Small intestine (tissue), 7 donors: ENCODE results near the gene GTPBP1. TPM values are rescaled to one million over a fixed set of nuclear protein-coding genes. Genes with fewer than 3 reads are reported as not detected.

Experiments used
- DNase-seq, 2 donors: peaks; one replicate each; pipeline versions ENCODE4 v3.0.0 to v3.0.0-alpha.2; 2013
- FAIRE-seq: peaks from 2 replicates; lab custom pipeline; 2012; peaks lifted over from hg19 to GRCh38; lab: Jason Lieb, UNC
- H3K27ac ChIP-seq, 3 donors: one replicate each; pipeline ENCODE4 v1.5.1; 2013; ENCODE audit warnings: low read length in 2 of 3, mild to moderate bottlenecking in 2 of 3, control low read depth in 1 of 3, inconsistent platforms in 1 of 3, low read depth in 1 of 3, moderate library complexity in 1 of 3
- H3K27me3 ChIP-seq, 3 donors: one replicate each; pipeline ENCODE4 v1.6.1; 2013; ENCODE audit warnings: low read length in 3 of 3, inconsistent platforms in 1 of 3; ENCODE audit not compliant: control insufficient read depth in 3 of 3, insufficient read depth in 3 of 3
- H3K36me3 ChIP-seq, 3 donors: one replicate each; pipeline ENCODE4 v1.6.1; 2013; ENCODE audit warnings: low read length in 3 of 3, inconsistent platforms in 1 of 3, low read depth in 1 of 3, mild to moderate bottlenecking in 1 of 3, moderate library complexity in 1 of 3; ENCODE audit not compliant: control insufficient read depth in 3 of 3, insufficient read depth in 2 of 3
- H3K4me1 ChIP-seq, 3 donors: one replicate each; pipeline ENCODE4 v1.6.1; 2013; ENCODE audit warnings: low read length in 2 of 3, inconsistent platforms in 1 of 3, low read depth in 1 of 3, mild to moderate bottlenecking in 1 of 3, moderate library complexity in 1 of 3; ENCODE audit not compliant: control insufficient read depth in 3 of 3, insufficient read depth in 2 of 3
- H3K4me3 ChIP-seq, 3 donors: one replicate each; pipeline ENCODE4 v1.5.1; 2013; ENCODE audit warnings: low read length in 3 of 3, control low read depth in 1 of 3, inconsistent platforms in 1 of 3, low read depth in 1 of 3, mild to moderate bottlenecking in 1 of 3, moderate library complexity in 1 of 3
- H3K9me3 ChIP-seq, 2 donors: one replicate each; pipeline ENCODE4 v1.6.1; 2013; ENCODE audit warnings: low read depth in 1 of 2, low read length in 1 of 2; ENCODE audit not compliant: control insufficient read depth in 2 of 2, insufficient read depth in 1 of 2
- WGBS, 3 donors: extraction: QIAGEN DNeasy Blood & Tissue Kit; methylation state at CpG; one replicate each; pipeline ENCODE4 v1.1.7; 2013; 5-methylcytosine and 5-hydroxymethylcytosine counted together
- polyA plus RNA-seq, 4 donors: library from polyadenylated mRNA; stranded (reverse) in 3 of 4; unstranded in 1 of 4; fragments of 200-250 nt in 3 of 4; fragments of 120-200 nt in 1 of 4; gene quantifications; one replicate each; pipeline versions ENCODE4 v1.2.1 to v1.2.3, GENCODE V29; 2013
- donor health status: healthy with polysubstance abuse.
- donor health status: control.
- donor health status: control.
- donor health status: Bipolar disorder and iron deficiency.
- donor health status: healthy.

GTPBP1 gene
- polyA plus RNA-seq, 4 donors = 13.0 to 60.5 (median 24.0) TPM

DNA sequence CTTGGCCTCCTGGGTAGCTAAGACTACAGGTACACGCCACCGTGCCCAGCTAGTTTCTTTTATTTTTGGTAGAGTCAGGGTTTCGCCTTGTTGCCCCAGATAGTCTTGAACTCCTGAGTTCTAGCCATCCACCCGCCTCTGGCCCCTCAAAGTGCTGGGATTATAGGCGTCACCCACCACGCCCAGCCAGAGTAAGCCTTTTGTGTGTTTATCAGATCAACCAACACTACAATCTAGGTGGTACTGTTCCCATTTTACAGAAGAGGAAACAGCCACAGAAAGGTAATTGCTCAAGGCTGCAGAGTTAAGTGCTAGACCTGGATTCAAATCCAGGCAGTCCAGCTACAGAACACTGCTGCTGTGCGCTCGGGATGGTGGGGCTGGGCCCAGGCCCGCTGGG lies 20.8 kb upstream of the GTPBP1 start:
- H3K4me3 ChIP-seq = no peak overlapping the region
- H3K9me3 ChIP-seq = no peaks in the 10 kb centered on the region
- H3K4me1 ChIP-seq = peaks cover 0 to 25% (median 5%) of the 10 kb centered on the region in 3 donors
- FAIRE-seq (no peak), DNase-seq (no peak)
- 86 to 93% (median 93%) methylated on average over 9 of the region's 9 CpGs for WGBS, 3 donors
- H3K27ac ChIP-seq = no peak overlapping the region
- H3K36me3 ChIP-seq = peaks cover 9 to 61% (median 13%) of the 10 kb centered on the region in 3 donors
- H3K27me3 ChIP-seq = no peaks in the 10 kb centered on the region

DNA sequence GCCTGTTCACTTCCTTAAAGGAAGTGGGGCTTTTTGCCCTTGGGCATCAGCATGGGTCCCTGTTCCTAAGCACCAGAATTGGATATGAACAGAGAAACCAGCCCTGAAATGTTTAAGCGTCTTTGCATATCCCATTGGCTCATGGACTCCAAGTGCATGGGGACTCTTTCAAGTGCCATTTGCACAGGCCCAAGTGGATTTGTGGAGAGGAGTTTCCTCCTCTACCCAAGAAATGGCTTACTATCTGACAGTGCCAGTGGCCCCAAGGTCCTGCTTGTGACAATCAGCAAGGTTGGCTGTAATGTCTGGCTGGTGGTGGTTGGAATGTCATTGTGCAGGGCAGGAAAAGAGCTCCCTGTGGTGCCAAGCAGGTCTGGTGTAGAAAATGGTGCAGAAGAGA lies 20.0 kb upstream of the GTPBP1 start:
- Histone ChIP-seq H3K4me3 (no peak overlapping the region), H3K27me3 (no peaks in the 10 kb centered on the region), H3K27ac (no peak overlapping the region), H3K4me1 (peaks cover 0 to 33% (median 5%) of the 10 kb centered on the region in 3 donors), H3K36me3 (peaks cover 9 to 66% (median 13%) of the 10 kb centered on the region in 3 donors), H3K9me3 (no peaks in the 10 kb centered on the region)
- no peak for FAIRE-seq
- WGBS, 3 donors = 92 to 100% (median 96%) methylated on average over 1 of the region's 1 CpG
- DNase-seq = no peak

DNA sequence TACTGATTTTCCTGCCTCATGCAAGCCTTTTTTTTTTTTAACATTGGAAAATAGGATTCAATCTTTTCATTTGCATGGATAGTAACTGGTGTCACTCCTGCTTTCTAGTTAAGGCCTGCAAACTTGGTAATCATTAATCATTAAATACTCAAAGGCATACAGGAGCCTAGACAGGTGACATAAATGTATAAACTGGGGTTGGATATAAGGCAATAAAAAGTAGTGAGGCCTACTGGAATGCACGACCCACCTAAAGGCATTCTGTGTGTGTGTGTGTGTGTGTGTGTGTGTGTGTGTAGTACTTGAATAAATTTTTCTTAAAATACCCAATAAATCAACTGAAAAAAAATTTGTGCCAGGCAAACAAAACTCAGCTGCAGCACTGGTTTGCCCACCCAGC lies 16.1 kb upstream of the GTPBP1 start:
- Histone ChIP-seq H3K27me3 (no peaks in the 10 kb centered on the region), H3K4me3 (no peak overlapping the region), H3K9me3 (no peaks in the 10 kb centered on the region), H3K36me3 (peaks cover 5 to 63% (median 14%) of the 10 kb centered on the region in 3 donors), H3K27ac (peak overlapping the region in 1 of 3 donors; percentile 76), H3K4me1 (peaks cover 3 to 53% (median 7%) of the 10 kb centered on the region in 3 donors)
- DNase-seq (peak; percentile 46 to 70), FAIRE-seq (no peak)
- WGBS, 3 donors = 8 to 49% (median 38%) methylated on average over 1 of the region's 1 CpG

DNA sequence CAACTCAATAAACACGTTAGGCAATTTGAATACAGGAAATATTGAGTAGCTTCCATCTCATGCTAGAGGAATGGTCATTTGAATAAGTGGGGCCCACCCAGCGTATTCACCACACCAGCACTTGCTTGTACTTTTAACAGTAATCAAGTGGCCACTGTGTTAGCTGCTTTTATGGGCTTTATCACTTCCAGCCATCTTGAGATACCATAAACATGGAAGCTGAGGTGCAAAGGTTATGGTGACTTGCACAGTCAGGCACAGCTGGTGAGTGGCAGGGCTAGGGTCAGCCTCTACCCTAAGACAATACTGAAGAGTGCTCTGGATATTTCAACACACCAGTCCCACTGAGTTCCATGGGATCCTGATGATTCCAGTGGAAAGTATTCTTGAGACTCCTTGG lies 11.7 kb upstream of the GTPBP1 start:
- no peaks in the 10 kb centered on the region for H3K9me3 ChIP-seq
- 20 to 54% (median 45%) methylated on average over 2 of the region's 2 CpGs for WGBS, 3 donors
- H3K27ac ChIP-seq = peak overlapping the region; percentile 91 to 96 (median 93)
- H3K27me3 ChIP-seq = no peaks in the 10 kb centered on the region
- FAIRE-seq (no peak), DNase-seq (peak; percentile 94 to 98)
- peaks cover 0 to 36% (median 1%) of the 10 kb centered on the region in 3 donors for H3K36me3 ChIP-seq
- peaks cover 11 to 80% (median 16%) of the 10 kb centered on the region in 3 donors for H3K4me1 ChIP-seq
- H3K4me3 ChIP-seq = no peak overlapping the region

DNA sequence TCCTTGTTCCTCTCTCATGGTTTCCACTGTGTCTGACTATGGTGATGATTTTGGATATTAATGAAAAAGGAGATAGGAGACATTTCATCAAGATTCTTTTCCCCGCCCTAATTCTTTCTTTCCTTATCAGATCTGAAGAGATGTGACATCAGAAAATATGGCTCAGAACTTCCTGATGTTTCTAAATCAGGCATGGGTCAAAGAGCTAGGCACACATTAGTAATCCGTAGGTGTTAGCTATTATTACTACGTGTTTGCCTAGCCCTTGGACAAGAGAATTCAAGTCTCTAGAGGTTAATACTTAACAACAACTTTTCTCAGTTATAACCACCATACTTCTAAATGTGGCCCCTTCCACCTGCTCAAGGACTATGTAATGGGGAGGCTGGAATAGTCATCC lies 10.8 kb upstream of the GTPBP1 start:
- DNase-seq (peak; percentile 82 to 91), FAIRE-seq (no peak)
- Histone ChIP-seq H3K27me3 (no peaks in the 10 kb centered on the region), H3K36me3 (peaks cover 0 to 33% (median 1%) of the 10 kb centered on the region in 3 donors), H3K4me1 (peaks cover 11 to 72% (median 16%) of the 10 kb centered on the region in 3 donors), H3K27ac (peak overlapping the region; percentile 91 to 99 (median 93)), H3K4me3 (no peak overlapping the region), H3K9me3 (no peaks in the 10 kb centered on the region)
- 20 to 54% (median 52%) methylated on average over 3 of the region's 3 CpGs for WGBS, 3 donors

DNA sequence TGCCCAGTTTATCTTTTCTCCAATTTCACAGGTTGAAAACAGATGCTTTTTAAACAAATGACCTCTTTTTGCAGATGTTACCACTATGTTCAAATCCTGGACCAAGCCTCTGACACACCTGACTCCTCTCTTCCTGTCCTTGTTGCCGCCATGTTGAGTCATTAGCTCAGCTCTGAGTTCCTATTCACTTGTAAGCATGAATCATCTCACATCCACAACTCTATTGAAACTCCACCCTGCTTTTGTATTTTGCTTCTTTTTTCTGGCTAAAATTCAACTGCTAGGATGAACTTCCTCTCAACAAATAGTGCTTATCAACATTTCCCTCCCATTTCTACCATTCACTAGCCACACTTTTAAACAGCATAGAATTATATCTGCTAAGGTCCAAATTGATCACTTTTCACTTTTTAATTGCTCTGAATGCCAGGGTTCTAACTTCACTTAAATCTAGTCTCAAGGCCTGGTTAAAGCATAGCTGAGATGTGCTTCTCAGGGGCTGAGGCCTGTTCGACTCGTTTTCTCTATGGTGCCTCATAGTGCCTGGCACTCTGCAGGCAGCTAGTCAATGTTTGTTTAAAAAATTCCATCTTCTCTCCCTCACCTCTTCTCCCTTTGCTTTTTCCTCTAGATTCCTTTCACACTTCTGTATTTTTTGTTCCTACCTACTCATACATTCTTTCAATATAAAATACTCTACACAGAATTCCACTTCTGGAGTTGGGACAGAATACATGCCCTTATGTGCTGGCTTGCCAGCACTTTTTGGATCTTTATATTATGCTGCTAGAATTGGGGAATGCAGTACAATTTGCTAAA lies 8.9 kb upstream of the GTPBP1 start:
- 25 to 43% (median 34%) methylated on average over 3 of the region's 3 CpGs for WGBS, 3 donors
- no peaks in the 10 kb centered on the region for H3K9me3 ChIP-seq
- no peaks in the 10 kb centered on the region for H3K27me3 ChIP-seq
- H3K4me1 ChIP-seq = peaks cover 13 to 59% (median 16%) of the 10 kb centered on the region in 3 donors
- H3K36me3 ChIP-seq = peaks cover 0 to 20% (median 0%) of the 10 kb centered on the region in 3 donors
- peak overlapping the region in 2 of 3 donors; percentile 55 to 79 for H3K4me3 ChIP-seq
- FAIRE-seq (no peak), DNase-seq (peak; percentile 59 to 70)
- H3K27ac ChIP-seq = peak overlapping the region; percentile 91 to 99 (median 91)

DNA sequence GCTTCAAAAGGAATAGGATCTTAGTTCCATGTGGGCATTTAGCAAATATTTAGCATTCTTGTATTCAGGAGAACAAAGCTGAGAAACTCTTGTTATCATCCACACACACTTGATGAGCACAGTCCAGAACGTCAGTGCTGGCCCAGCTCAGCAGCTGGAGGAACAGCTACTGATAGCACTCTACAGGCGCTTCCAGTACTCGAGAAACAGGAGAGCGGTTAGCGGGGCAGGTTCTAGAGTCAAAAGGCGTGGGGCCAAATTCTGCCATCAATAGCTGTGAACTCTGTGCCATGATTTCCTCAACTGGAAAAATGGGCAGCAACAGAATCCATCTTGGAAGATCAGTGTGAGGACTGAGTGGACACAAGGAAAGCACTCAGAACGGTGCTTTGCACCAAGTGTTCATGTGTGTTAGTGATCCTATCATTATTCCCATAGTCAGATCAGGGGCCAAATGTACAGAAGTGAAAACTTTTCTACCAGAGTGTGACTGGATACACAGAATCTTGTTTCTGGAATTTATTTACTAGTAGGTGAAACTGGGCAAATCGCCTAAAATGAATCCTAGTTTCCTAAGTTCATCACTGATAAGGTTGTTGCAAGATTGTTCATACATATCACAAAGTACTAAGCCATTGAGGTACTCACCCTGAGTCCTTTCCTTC lies 8.2 kb upstream of the GTPBP1 start:
- Histone ChIP-seq H3K27me3 (no peaks in the 10 kb centered on the region), H3K4me3 (peak overlapping the region in 2 of 3 donors; percentile 55 to 79), H3K36me3 (peaks cover 0 to 20% (median 0%) of the 10 kb centered on the region in 3 donors), H3K9me3 (no peaks in the 10 kb centered on the region), H3K27ac (peak overlapping the region; percentile 88 to 99 (median 91)), H3K4me1 (peaks cover 12 to 57% (median 16%) of the 10 kb centered on the region in 3 donors)
- DNase-seq = peak in 1 of 2 donors; percentile 44
- WGBS, 3 donors = 18 to 44% (median 30%) methylated on average over 8 of the region's 8 CpGs
- FAIRE-seq = no peak

DNA sequence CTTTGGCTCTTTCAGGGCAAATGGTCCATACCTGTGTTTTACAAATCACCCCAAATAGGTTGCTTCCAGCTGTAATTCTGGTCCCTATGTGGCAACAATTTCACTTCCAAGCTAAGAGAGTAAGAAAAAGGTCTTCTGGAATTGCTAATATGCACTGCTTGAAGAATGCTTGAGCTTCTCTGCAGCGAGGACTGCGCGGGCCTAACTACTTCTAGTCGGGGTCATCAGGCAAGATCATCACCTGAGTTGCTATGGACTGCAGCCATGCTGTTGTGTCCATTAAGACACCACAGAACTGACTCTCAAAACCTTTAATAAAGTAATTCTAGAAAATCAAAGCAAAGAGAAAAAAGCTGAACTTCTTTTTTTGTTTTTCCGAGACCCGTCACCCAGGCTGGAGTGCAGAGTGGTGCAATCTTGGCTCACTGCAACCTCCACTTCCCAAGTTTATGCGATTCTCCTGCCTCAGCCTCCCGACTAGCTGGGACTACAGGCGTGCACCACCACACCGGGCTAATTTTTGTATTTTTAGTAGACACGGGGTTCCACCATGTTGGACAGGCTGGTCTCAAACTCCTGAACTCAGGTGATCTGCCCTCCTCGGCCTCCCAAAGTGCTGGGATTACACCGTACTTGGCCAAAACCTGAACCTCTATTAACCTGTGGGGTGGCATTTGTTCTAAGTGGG lies 7.2 kb upstream of the GTPBP1 start:
- FAIRE-seq = no peak
- WGBS, 3 donors = 87 to 91% (median 88%) methylated on average over 13 of the region's 13 CpGs
- peaks cover 8 to 53% (median 14%) of the 10 kb centered on the region in 3 donors for H3K4me1 ChIP-seq
- H3K36me3 ChIP-seq = peaks cover 0 to 14% (median 0%) of the 10 kb centered on the region in 3 donors
- H3K27ac ChIP-seq = peak overlapping the region; percentile 88 to 99 (median 91)
- H3K27me3 ChIP-seq = no peaks in the 10 kb centered on the region
- no peaks in the 10 kb centered on the region for H3K9me3 ChIP-seq
- peak in 1 of 2 donors; percentile 39 for DNase-seq
- peak overlapping the region in 2 of 3 donors; percentile 55 to 79 for H3K4me3 ChIP-seq
